GM19043 (cell line): ENCODE results near the gene STK32A.

Experiments
- ATAC-seq: cut with Tn5 transposase; IDR thresholded peaks from one replicate; pipeline ENCODE4 v1.9.1; 2021; ENCODE audit warnings: low read depth; ENCODE audit not compliant: unreplicated experiment

STK32A gene

GRCh38 chr5:147245381-147246165 is 10.7 kb downstream of the STK32A start:
- ATAC-seq: no peak

DNA sequence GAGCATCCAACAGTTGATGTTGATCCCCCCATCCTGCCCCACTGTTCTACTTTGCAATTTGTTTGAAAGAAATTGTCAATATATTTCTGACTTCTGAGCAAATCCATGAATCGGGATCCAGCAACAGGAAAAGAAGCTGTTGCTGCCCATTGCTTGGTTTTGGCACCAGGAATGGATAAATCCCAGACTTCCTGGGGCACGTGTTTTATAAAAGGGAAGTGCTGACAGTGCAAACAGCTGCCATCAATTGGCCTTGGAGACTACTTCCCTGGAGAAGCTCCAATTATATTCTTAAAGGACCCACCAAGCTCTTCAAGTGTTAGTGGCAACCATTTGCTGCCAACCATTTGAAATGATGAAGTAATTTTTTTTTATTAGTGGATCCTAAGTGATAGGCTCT is 13.7 kb downstream of the STK32A start:
- ATAC-seq: no peak

DNA sequence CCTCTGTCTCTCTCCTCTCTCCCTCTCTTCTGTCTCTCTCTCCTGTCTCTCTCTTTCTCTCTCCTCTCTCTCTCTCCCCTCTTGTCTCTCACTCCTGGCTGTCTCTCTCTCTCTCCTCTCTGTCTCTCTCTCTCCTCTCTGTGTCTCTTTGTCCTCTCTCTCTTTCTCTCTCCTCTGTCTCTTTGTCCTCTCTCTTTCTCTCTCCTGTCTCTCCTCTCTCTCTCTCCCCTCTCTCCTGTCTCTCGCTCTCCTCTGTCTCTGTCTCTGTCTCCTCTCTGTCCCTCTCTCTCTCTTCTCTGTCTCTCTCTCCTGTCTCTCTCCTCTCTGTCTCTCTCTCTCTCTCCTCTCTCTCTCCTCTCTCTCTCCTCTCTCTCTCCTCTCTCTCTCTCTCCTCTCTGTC is 25.0 kb downstream of the STK32A start:
- no peak for ATAC-seq

DNA sequence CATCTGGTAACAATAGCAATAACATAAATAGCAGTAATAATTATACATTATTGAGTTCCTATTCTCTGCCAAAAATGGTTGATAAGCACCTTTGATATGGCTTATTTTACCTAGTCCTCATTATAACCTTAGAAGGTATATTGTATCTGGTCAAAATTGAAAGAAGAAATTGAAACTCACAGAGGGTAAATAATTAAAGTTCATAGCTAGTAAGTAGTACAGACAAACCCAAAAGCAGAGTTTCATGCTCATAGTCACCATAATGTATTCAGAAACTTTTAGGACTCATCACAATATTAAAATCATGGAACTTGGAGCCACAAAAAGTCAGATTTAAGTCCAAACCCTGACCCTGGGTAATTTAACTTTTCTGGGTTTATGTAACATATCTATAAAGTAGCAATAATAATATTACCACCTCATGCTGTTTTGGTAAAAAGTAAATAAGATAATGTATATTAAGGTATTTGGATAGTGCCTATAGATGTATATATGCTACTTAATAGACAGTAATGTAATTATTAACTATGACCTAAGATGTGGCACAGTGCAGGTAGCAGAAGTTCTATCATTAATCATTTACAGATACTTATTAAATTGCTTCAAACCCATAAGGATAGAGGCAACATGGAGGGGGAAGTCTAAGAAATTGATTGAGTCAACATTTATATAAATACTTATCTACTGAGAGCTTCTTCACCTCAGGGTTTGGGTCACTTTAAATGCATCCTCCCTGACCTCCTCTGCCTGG is 32.4 kb downstream of the STK32A start:
- no peak for ATAC-seq

GRCh38 chr5:147276497-147276896 is 41.7 kb downstream of the STK32A start:
- no peak for ATAC-seq

DNA sequence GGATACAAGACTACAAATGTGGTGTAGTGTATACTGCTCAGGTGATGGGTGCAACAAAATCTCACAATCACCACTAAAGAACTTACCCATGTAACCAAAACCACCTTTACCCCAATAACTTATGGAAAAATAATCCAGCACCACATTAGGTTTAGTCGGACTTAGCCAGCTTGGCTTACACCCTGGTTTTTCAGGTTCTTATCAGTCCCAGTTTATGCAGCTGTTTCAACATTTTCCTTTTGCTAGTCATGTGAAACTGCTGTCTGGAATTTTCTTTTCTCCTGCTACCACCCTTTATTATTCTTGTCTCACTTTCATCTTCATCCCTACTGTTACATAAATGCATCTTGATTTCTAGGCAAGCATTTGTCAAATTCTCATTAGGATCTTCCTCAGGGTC is 51.5 kb downstream of the STK32A start:
- no peak for ATAC-seq

DNA sequence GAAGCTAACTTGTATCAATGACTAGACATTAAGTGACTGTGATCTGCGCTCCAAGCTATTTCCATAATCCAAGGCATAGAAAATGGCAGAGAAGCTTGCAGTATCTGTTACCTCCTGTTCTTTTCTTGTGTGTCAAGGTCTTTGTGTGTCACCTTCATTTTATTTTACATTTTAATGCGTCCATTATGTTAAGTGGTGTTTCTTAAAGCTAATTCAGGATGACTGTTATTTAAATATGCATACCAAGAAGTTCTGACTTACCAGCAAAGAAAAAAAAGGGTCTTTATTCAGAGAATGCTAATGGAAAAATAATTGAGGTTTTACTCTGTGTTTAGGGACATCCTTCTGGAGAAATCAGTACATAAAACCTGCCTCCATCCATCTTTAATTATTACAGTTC is 52.3 kb downstream of the STK32A start:
- no peak for ATAC-seq

- ATAC-seq: no peak
Measured at GRCh38 chr5:147290261-147290660, 55.4 kb downstream of the STK32A start.

- no peak for ATAC-seq
Measured at GRCh38 chr5:147303251-147303650, 68.4 kb downstream of the STK32A start.

- ATAC-seq: no peak
Measured at GRCh38 chr5:147303976-147304375, 69.2 kb downstream of the STK32A start.

GRCh38 chr5:147305147-147305546 is 70.3 kb downstream of the STK32A start:
- ATAC-seq: no peak

- no peak for ATAC-seq
Measured at GRCh38 chr5:147306351-147306750, 71.5 kb downstream of the STK32A start.

GRCh38 chr5:147307170-147307569 is 72.3 kb downstream of the STK32A start:
- no peak for ATAC-seq

DNA sequence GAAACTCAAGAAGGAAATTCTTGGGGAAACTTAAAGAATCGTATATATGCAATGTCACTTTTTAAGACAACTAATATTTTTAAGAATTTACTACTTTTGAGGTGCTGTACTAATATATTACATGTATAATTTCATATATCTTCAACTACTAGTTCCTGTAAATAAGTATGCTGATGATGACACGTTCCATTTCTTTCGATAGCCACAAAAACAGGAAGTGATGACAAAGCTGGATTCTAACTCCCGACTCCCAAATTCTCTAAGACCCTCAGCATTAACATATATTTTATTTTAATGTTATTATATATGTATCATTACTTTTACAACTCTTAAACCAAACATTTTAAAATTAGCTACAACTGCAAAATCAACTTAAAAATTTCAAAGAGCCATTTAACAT is 74.8 kb downstream of the STK32A start:
- no peak for ATAC-seq

GRCh38 chr5:147310059-147310704 is 75.4 kb downstream of the STK32A start:
- no peak for ATAC-seq

DNA sequence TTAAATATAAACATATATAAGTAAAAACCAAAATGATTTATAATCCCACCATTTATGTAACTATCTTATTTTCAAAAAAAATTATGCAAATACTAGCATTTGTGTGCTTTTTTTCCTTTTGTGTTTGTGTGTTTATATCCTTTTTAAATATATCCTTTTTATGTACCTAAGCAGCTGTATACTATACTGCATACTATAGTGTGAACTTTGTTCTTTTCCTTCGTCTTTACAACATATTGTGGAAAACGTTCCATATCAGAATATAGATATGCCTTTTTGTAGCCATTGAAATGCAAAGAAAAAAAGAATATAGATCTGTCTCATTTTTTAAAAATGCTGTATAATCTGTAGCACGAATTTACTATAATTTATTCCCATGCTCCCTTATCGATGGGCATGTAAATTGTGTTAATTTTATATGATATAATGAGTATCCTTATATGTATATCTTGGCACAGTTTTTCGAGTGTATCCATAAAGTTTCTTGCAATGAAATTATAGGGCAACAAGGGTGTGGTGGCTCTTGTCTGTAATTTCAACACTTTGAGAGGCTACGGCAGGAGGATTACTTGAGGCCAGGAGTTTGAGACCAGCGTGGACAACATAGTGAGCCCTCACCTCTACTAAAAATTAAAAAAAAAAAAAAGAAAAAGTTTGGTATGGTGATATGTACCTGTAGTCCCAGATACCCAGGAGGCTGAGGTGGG is 83.3 kb downstream of the STK32A start:
- no peak for ATAC-seq

DNA sequence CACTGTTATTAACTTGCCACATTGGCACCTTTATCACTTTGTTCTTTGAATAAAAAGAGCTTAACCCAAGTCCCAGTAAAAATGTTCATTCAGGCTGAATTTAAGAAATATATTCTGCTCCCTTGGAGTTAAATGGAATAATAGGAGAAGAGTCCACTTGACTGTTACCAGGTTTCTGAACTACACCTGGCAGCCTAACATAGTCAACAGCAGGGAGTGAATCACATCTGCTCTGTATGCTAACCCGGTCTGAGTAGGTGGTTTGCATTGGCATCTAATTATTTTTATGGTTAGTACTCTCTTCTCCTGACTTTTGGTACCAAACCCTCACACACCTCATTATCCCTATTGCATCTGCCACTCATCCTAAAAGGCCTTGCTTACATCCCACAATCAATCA is 86.7 kb downstream of the STK32A start:
- ATAC-seq: no peak

- ATAC-seq: no peak
Measured at GRCh38 chr5:147327421-147327820, 92.6 kb downstream of the STK32A start.

- no peak for ATAC-seq
Measured at GRCh38 chr5:147327905-147328304, 93.1 kb downstream of the STK32A start.

DNA sequence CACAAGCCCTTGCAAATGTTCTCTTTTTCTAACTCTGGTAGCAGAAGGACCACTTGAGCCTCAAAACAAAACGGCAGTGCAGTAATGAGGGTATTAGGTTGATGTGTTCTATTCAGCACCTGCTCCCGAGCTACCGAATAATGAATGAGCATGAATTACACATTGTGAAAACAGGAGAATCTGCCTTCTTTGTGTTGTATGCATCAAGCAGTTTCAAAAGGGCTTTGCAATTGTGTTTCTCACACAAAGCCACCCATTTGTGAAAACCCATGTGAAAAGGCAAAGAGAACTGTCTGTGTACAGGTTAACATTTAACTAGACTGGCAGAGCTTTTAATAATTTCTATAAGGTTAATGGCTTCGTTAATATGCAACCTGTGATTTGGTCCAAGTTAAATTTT is 97.8 kb downstream of the STK32A start:
- no peak for ATAC-seq

DNA sequence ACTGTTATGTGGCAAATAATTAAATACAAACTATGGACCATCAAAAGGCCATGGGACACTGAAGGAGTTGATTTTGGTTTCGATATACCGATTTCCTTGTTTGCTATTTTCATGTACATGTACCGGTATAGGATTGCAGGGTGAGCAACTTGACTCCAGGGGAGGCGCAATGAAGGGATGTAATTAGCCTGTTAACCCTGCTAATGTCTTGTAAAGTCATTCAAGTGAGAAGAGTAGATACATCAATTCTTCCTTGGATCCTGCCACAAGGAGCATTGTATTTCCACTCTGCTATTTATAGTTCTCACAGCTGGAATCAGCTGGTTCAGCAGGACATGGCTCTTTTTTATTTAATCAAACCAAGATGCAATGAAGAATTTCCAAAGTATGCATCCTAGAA is 102.0 kb downstream of the STK32A start:
- ATAC-seq: no peak
